ENCODE measurements around the gene GSTM2. TPM values are rescaled to one million over a fixed set of nuclear protein-coding genes. Genes with fewer than 3 reads are reported as not detected.
"Not testable (repeated sequence)": the region's sequence is repeated elsewhere in the genome, so short reads cannot be mapped to it uniquely, and the experiment has no call there.

Gene GSTM2
- total and polyA plus RNA-seq, 3 donors from 2014 or later = 68.0 to 131 (median 83.2) TPM

GRCh38 chr1:109658533-109659042 lies 9.3 kb upstream of the GSTM2 start:
- no peak for TF ChIP-seq POLR2A (IDR thresholded peaks at IDR 0.05)
- TF ChIP-seq, protein P1, sequence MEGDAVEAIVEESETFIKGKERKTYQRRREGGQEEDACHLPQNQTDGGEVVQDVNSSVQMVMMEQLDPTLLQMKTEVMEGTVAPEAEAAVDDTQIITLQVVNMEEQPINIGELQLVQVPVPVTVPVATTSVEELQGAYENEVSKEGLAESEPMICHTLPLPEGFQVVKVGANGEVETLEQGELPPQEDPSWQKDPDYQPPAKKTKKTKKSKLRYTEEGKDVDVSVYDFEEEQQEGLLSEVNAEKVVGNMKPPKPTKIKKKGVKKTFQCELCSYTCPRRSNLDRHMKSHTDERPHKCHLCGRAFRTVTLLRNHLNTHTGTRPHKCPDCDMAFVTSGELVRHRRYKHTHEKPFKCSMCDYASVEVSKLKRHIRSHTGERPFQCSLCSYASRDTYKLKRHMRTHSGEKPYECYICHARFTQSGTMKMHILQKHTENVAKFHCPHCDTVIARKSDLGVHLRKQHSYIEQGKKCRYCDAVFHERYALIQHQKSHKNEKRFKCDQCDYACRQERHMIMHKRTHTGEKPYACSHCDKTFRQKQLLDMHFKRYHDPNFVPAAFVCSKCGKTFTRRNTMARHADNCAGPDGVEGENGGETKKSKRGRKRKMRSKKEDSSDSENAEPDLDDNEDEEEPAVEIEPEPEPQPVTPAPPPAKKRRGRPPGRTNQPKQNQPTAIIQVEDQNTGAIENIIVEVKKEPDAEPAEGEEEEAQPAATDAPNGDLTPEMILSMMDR (IDR thresholded peaks at IDR 0.05) = no peak
- DNase-seq = no peak
- no peaks in the 10 kb centered on the region for H3K36me3 ChIP-seq (ENCODE audit: low read depth, missing control alignments)
- no peaks in the 10 kb centered on the region for H3K27me3 ChIP-seq
- H3K4me1 ChIP-seq = peaks cover 29% of the 10 kb centered on the region
- no peak overlapping the region for H3K4me3 ChIP-seq
- intact Hi-C loops (cut with DNase I; ENCODE audit: low total_unique reads) = no loop called here
- WGBS, 2 donors = 28 to 38% methylated on average over 3 of the region's 3 CpGs
- H3K27ac ChIP-seq = no peak overlapping the region
- H3K9me3 ChIP-seq = no peaks in the 10 kb centered on the region

DNA sequence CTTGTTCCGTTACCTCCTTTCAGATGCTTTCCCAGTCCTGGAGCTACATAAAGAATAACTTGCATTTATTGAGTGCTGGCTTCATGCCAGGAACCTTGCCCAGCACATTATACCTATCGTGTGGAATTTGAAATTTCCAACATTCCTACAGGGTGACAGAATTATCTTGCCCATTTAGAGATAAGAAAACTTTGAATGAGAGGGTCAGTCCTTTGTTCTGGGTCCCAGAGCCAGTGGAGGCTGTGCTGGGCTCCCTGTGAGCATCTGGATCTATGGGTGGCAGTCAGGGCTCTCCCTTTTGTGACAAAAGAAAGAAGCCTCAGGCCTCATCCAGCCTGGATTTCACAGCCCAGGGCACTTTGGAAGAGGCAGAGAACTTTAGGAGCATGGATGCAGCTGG lies 8.7 kb upstream of the GSTM2 start:
- WGBS, 2 donors = 58 to 66% methylated on average over 2 of the region's 2 CpGs
- H3K4me1 ChIP-seq = peaks cover 29% of the 10 kb centered on the region
- no peak overlapping the region for H3K27ac ChIP-seq
- no peak for DNase-seq
- H3K9me3 ChIP-seq = no peaks in the 10 kb centered on the region
- H3K4me3 ChIP-seq = no peak overlapping the region
- H3K36me3 ChIP-seq (ENCODE audit: low read depth, missing control alignments) = no peaks in the 10 kb centered on the region
- TF ChIP-seq, protein P1 (IDR thresholded peaks at IDR 0.05) = no peak
- TF ChIP-seq POLR2A (IDR thresholded peaks at IDR 0.05) = no peak
- H3K27me3 ChIP-seq = no peaks in the 10 kb centered on the region
- intact Hi-C loops (cut with DNase I; ENCODE audit: low total_unique reads) = no loop called here

GRCh38 chr1:109659997-109660690 lies 7.7 kb upstream of the GSTM2 start:
- Histone ChIP-seq H3K27ac (no peak overlapping the region), H3K27me3 (no peaks in the 10 kb centered on the region), H3K36me3 (ENCODE audit: low read depth, missing control alignments) (no peaks in the 10 kb centered on the region), H3K4me3 (no peak overlapping the region), H3K9me3 (no peaks in the 10 kb centered on the region), H3K4me1 (peaks cover 21% of the 10 kb centered on the region)
- no peak for TF ChIP-seq POLR2A (IDR thresholded peaks at IDR 0.05)
- TF ChIP-seq, protein P1 (IDR thresholded peaks at IDR 0.05) = no peak
- intact Hi-C loops (cut with DNase I; ENCODE audit: low total_unique reads) = no loop called here
- 51 to 59% methylated on average over 5 of the region's 5 CpGs for WGBS, 2 donors
- DNase-seq = peak; percentile 44

GRCh38 chr1:109660691-109661026 lies 7.2 kb upstream of the GSTM2 start:
- WGBS, 2 donors = 70 to 74% methylated on average over 3 to 4 of the region's 4 CpGs
- H3K36me3 ChIP-seq (ENCODE audit: low read depth, missing control alignments); H3K27me3 ChIP-seq; DNase-seq; H3K27ac ChIP-seq; H3K9me3 ChIP-seq; intact Hi-C loops (cut with DNase I; ENCODE audit: low total_unique reads); H3K4me3 ChIP-seq: not testable (repeated sequence)
- peaks cover 19% of the 10 kb centered on the region for H3K4me1 ChIP-seq

GRCh38 chr1:109661391-109661790 lies 6.5 kb upstream of the GSTM2 start:
- TF ChIP-seq, protein P1 (IDR thresholded peaks at IDR 0.05) = no peak
- intact Hi-C loops (cut with DNase I; ENCODE audit: low total_unique reads) = no loop called here
- Histone ChIP-seq H3K36me3 (ENCODE audit: low read depth, missing control alignments) (no peaks in the 10 kb centered on the region), H3K4me1 (peaks cover 19% of the 10 kb centered on the region), H3K27ac (no peak overlapping the region), H3K27me3 (no peaks in the 10 kb centered on the region), H3K4me3 (no peak overlapping the region), H3K9me3 (no peaks in the 10 kb centered on the region)
- DNase-seq = no peak
- 90 to 92% methylated on average over 2 of the region's 2 CpGs for WGBS, 2 donors

All from testis (tissue), 3 donors.